Left lung (tissue), 10 donors: Measurements from ENCODE around the gene RPS6KA4. TPM values are rescaled to one million over a fixed set of nuclear protein-coding genes. Genes with fewer than 3 reads are reported as not detected.

ENCODE experiments used
- ATAC-seq: fragments of 200-7000 bp; cut with Tn5 transposase; one replicate; pipeline ENCODE4 v1.9.1; 2020; ENCODE audit warnings: moderate library complexity
- DNase-seq, 4 donors: peaks; one replicate each; pipeline ENCODE4 v3.0.0-alpha.2; 2013 to 2020
- H3K27ac ChIP-seq, 2 donors: fragments of 200-600 bp; sonication (generic) in 1 of 2; one replicate each; pipeline versions ENCODE4 v1.5.0 to v1.8.0; 2020 to 2021
- H3K27me3 ChIP-seq, 2 donors: fragments of 200-600 bp; sonication (generic) in 1 of 2; one replicate each; pipeline versions ENCODE4 v1.5.0 to v1.8.0; 2020 to 2021
- H3K36me3 ChIP-seq, 2 donors: fragments of 200-600 bp; sonication (generic) in 1 of 2; one replicate each; pipeline versions ENCODE4 v1.5.0 to v1.8.0; 2020 to 2021
- H3K4me1 ChIP-seq, 2 donors: fragments of 200-600 bp; one replicate each; pipeline ENCODE4 v1.8.0; 2021
- H3K4me3 ChIP-seq, 2 donors: fragments of 200-600 bp; sonication (generic) in 1 of 2; one replicate each; pipeline versions ENCODE4 v1.5.0 to v1.8.0; 2020 to 2021; ENCODE audit warnings: mild to moderate bottlenecking in 1 of 2
- H3K9me3 ChIP-seq, 2 donors: fragments of 200-600 bp; sonication (generic) in 1 of 2; one replicate each; pipeline versions ENCODE4 v1.5.0 to v1.8.0; 2020 to 2021
- CTCF ChIP-seq, 2 donors: fragments of 200-600 bp; sonication (generic) in 1 of 2; IDR thresholded peaks; one replicate each; pipeline versions ENCODE4 v1.5.0 to v1.8.0; 2021; ENCODE audit warnings: antibody characterized with exemption in 2 of 2
- intact Hi-C, 2 donors: fragments of 100-400 bp; cut with DNase I; formaldehyde crosslinking; loops; one replicate each; pipeline versions ENCODE4 v1.11.2 to v1.14.2; 2022
- polyA plus RNA-seq, 6 donors: library from polyadenylated mRNA; unstranded; fragments of 120-200 nt; gene quantifications; one replicate each; pipeline ENCODE4 v1.2.1, GENCODE V29; 2013; ENCODE audit not compliant: insufficient read length in 6 of 6
- total RNA-seq, 2 donors: library from RNA; stranded (reverse); fragmentation: NEBNext Ultra II Directional; extraction: Animal tissue kit (Norgen Biotek cat#: 25700); gene quantifications; one replicate each; pipeline ENCODE4 v1.2.1, GENCODE V29; 2021
- donor health status: DM: no; HTN: yes; CAD: no.
- donor health status: DM: no; HTN: no; CAD: no.

RPS6KA4 gene
- total and polyA plus RNA-seq, 8 donors: 10.6 to 57.6 (median 14.1) TPM

GRCh38 chr11:64348383-64349024 is 10.5 kb upstream of the RPS6KA4 start:
- ATAC-seq (no peak), DNase-seq (no peak)
- Histone ChIP-seq H3K4me1 (no peaks in the 10 kb centered on the region), H3K4me3 (no peak overlapping the region), H3K9me3 (no peaks in the 10 kb centered on the region), H3K27ac (no peak overlapping the region), H3K27me3 (no peaks in the 10 kb centered on the region), H3K36me3 (peaks cover 0 to 68% of the 10 kb centered on the region in 2 donors)
- intact Hi-C loops: no loop called here
- no peak for TF ChIP-seq CTCF (IDR thresholded peaks at IDR 0.05)

GRCh38 chr11:64349025-64349387 is 10.0 kb upstream of the RPS6KA4 start:
- Histone ChIP-seq H3K27me3 (no peaks in the 10 kb centered on the region), H3K4me1 (no peaks in the 10 kb centered on the region), H3K36me3 (peaks cover 0 to 68% of the 10 kb centered on the region in 2 donors), H3K9me3 (no peaks in the 10 kb centered on the region), H3K4me3 (no peak overlapping the region), H3K27ac (no peak overlapping the region)
- ATAC-seq (no peak), DNase-seq (no peak)
- TF ChIP-seq CTCF (IDR thresholded peaks at IDR 0.05): no peak
- intact Hi-C loops: no loop called here

DNA sequence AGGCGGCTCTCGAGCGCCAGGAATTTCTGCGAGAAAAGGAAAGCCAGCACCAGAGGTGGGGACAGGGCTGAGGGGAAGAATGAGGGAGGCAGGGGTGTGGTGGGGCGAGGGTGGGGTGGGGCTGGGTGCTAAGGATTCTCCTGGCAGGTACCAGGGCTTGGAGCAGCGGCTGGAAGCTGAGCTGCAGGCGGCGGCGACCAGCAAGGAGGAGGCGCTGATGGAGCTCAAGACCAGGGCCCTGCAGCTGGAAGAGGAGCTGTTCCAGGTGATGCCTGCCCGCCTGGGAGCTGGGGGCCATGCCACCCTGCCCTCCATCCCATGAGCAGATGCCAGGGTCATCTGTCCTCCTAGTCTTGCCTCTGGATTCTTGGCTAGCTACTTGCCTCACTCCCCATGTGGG is 9.6 kb upstream of the RPS6KA4 start:
- Histone ChIP-seq H3K27me3 (no peaks in the 10 kb centered on the region), H3K27ac (no peak overlapping the region), H3K4me3 (no peak overlapping the region), H3K9me3 (no peaks in the 10 kb centered on the region), H3K4me1 (no peaks in the 10 kb centered on the region), H3K36me3 (peaks cover 0 to 67% of the 10 kb centered on the region in 2 donors)
- intact Hi-C loops: no loop called here
- ATAC-seq (no peak), DNase-seq (no peak)
- no peak for TF ChIP-seq CTCF (IDR thresholded peaks at IDR 0.05)

DNA sequence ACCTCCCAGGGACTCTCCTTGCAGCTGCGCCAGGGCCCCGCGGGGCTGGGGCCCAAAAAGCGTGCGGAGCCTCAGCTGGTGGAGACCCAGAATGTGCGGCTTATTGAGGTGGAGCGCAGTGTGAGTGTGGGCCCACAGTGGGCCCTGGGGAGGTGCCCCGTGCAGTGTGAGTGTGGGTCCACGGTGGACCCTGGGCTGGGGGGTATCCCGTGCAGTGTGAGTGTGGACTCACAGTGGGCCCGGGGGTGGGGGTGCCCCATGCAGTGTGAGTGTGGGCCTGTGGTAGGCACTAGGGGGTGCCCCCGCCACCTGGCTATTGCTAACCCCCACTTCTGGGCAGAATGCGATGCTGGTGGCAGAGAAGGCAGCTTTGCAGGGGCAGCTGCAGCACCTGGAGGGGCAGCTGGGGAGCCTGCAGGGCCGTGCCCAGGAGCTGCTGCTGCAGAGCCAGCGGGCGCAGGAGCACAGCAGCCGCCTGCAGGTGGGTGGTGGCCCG is 7.8 kb upstream of the RPS6KA4 start:
- Histone ChIP-seq H3K36me3 (peaks cover 0 to 57% of the 10 kb centered on the region in 2 donors), H3K9me3 (no peaks in the 10 kb centered on the region), H3K27me3 (no peaks in the 10 kb centered on the region), H3K4me3 (no peak overlapping the region), H3K4me1 (peaks cover 0 to 10% of the 10 kb centered on the region in 2 donors), H3K27ac (no peak overlapping the region)
- intact Hi-C loops: no loop called here
- no peak for TF ChIP-seq CTCF (IDR thresholded peaks at IDR 0.05)
- DNase-seq (peak in 1 of 4 donors; percentile 70), ATAC-seq (no peak)

DNA sequence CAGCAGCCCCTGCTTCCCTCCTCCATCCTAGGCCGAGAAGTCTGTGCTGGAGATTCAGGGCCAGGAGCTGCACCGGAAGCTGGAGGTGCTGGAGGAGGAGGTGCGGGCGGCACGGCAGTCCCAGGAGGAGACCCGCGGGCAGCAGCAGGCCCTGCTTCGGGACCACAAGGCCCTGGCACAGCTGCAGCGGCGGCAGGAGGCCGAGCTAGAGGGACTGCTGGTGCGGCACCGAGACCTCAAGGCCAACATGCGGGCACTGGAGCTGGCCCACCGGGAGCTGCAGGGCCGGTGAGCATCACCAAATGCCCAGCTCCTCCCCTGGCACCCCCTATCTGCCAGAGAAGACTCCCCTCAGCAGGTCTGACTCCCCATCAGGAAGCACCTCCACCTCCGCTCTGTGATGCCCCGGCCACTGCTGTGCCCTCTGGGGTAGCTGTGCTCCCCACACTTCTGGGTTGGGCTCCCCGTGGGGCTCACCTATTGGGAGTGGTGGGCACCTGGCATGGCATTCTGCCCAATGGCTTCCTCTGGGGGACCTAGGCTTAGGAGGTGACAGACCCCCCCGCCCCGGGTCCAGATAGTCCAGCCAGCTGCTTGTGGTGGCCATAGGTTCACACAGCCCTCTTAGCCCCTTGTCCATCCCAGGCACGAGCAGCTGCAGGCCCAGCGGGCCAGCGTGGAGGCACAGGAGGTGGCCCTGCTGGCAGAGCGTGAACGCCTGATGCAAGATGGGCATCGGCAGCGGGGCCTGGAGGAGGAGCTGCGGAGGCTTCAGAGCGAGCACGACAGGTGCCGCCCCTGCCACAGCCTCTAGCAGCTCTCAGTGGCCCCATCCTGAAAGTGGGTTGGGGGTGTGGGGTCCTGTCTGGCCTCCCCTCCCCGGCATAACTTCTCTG is 6.6 kb upstream of the RPS6KA4 start:
- Histone ChIP-seq H3K9me3 (no peaks in the 10 kb centered on the region), H3K4me3 (no peak overlapping the region), H3K4me1 (peaks cover 0 to 14% of the 10 kb centered on the region in 2 donors), H3K36me3 (peaks cover 0 to 62% of the 10 kb centered on the region in 2 donors), H3K27me3 (no peaks in the 10 kb centered on the region), H3K27ac (no peak overlapping the region)
- DNase-seq (peak in 1 of 4 donors; percentile 74), ATAC-seq (no peak)
- intact Hi-C loops: no loop called here
- TF ChIP-seq CTCF (IDR thresholded peaks at IDR 0.05): no peak
